Measurements from ENCODE around the gene SDK2. TPM values are rescaled to one million over a fixed set of nuclear protein-coding genes. Genes with fewer than 3 reads are reported as not detected.

The SDK2 gene
- total and polyA plus RNA-seq, 2 of the 4 experiments (the other 2 are of a cell fraction), result under 0.01 to 0.03 TPM

DNA sequence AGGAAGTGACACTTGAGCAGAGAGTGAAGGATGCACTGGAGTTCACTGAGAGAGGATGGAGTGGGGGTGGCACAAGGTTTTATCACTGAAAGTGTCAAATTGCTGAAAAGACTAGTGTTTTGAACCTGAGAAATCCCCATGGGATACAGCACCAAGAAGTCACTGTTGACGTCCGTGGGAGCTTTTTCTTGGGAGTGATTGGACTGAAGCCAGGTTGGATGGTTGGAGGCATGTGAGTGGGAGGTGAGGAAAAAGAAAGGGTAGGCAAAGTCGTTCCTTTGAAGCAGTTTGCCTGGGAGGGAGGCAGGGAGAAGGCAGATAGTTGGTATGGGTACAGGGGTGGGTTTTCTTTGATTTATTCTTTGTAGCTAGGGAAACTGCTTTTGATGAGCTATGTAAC, 39.9 kb upstream of the SDK2 start:
- Histone ChIP-seq H3K27ac (ENCODE audit: insufficient read depth, low read length) (no peak overlapping the region), H3K9me1 (ENCODE audit: insufficient read depth, low read length) (no peaks in the 10 kb centered on the region), H2AK9ac (replicated peaks; ENCODE audit: low read depth, low read length, poor library complexity) (no peak overlapping the region), H3K79me1 (ENCODE audit: low read depth in 1 of 2, low read length in 2 of 2) (no peaks in the 10 kb centered on the region), H4K20me1 (ENCODE audit: insufficient read depth, low read length) (no peaks in the 10 kb centered on the region), H3K56ac (ENCODE audit: extremely low read depth, insufficient read depth, low read length) (no peak overlapping the region), H3K4me3 (ENCODE audit: insufficient read depth, low read depth, low read length) (no peak overlapping the region), H2AK5ac (ENCODE audit: low read depth, low read length) (no peak overlapping the region), H2BK120ac (ENCODE audit: low read depth, low read length) (no peak overlapping the region), H3K9ac (ENCODE audit: low read depth, low read length) (no peak overlapping the region), H3K9me3 (ENCODE audit: control insufficient read depth, insufficient read depth, low read length) (peaks cover 22% of the 10 kb centered on the region), H3K4me1 (ENCODE audit: control insufficient read depth, insufficient read depth, low read length) (no peaks in the 10 kb centered on the region), H2BK20ac (ENCODE audit: low read depth, low read length) (no peak overlapping the region), H3K27me3 (ENCODE audit: control insufficient read depth, insufficient read depth, low read length) (no peaks in the 10 kb centered on the region), H4K91ac (ENCODE audit: insufficient read depth, low read depth, low read length) (no peak overlapping the region), H3K23ac (ENCODE audit: low read depth, low read length) (no peak overlapping the region), H3K18ac (ENCODE audit: low read depth, low read length) (no peak overlapping the region), H3K4me2 (ENCODE audit: low read depth, low read length) (no peak overlapping the region), H4K8ac (ENCODE audit: low read depth in 2 of 2, low read length in 2 of 2) (no peak overlapping the region), H3K36me3 (ENCODE audit: control insufficient read depth, insufficient read depth, low read length) (no peaks in the 10 kb centered on the region), H2BK5ac (ENCODE audit: low read depth, low read length, poor library complexity, severe bottlenecking) (no peak overlapping the region), H2AFZ (replicated peaks; ENCODE audit: low read length, poor library complexity) (no peak overlapping the region), H3K4ac (ENCODE audit: low read depth, low read length) (no peak overlapping the region), H3K14ac (replicated peaks; ENCODE audit: low read depth, low read length) (no peak overlapping the region), H4K5ac (ENCODE audit: low read depth, low read length) (no peak overlapping the region), H2BK15ac (ENCODE audit: low read depth, low read length) (no peak overlapping the region)
- WGBS, 2 experiments (ENCODE audit: extremely low coverage in 2 of 2, insufficient read length in 1 of 2), result no CpG with 5 or more reads among the region's 3 CpGs
- intact Hi-C loops (cut with micrococcal nuclease), result no loop called here
- ChIA-PET POLR2A (ENCODE audit: unreplicated experiment) (no interaction called here), CTCF (no interaction called here)
- dilution Hi-C loops (cut with HindIII; ENCODE audit: low sequenced_read_pairs, unreplicated experiment), result no loop called here
- in situ Hi-C loops (cut with MboI; ENCODE audit: low sequenced_read_pairs), result no loop called here
- no peak for ATAC-seq (ENCODE audit: low read depth)
- no peak for TF ChIP-seq RCOR1 (IDR thresholded peaks at IDR 0.05; ENCODE audit: insufficient replicate concordance, low read length)
- TF ChIP-seq FOS (IDR thresholded peaks at IDR 0.05; ENCODE audit: low read depth, low read length), result no peak
- TF ChIP-seq CEBPB (IDR thresholded peaks at IDR 0.05; ENCODE audit: low read depth, low read length), result no peak
- TF ChIP-seq MAZ (IDR thresholded peaks at IDR 0.05; ENCODE audit: borderline replicate concordance, low read depth, low read length), result no peak
- TF ChIP-seq CHD1 (IDR thresholded peaks at IDR 0.05; ENCODE audit: low read depth, low read length), result no peak
- TF ChIP-seq POLR2A (IDR thresholded peaks at IDR 0.05; ENCODE audit: low read depth, low read length), result no peak
- TF ChIP-seq BHLHE40 (IDR thresholded peaks at IDR 0.05; ENCODE audit: low read depth, low read length), result no peak
- TF ChIP-seq MXI1 (IDR thresholded peaks at IDR 0.05; ENCODE audit: borderline replicate concordance, low read depth, low read length), result no peak
- TF ChIP-seq MAFK (IDR thresholded peaks at IDR 0.05; ENCODE audit: low read depth, low read length), result no peak
- TF ChIP-seq NFE2L2 (IDR thresholded peaks at IDR 0.05; ENCODE audit: low read depth, low read length), result no peak
- no peak for TF ChIP-seq SMC3 (IDR thresholded peaks at IDR 0.05; ENCODE audit: low read depth, low read length)
- no peak for TF ChIP-seq RAD21 (IDR thresholded peaks at IDR 0.05; ENCODE audit: low read length)
- TF ChIP-seq, protein P1, sequence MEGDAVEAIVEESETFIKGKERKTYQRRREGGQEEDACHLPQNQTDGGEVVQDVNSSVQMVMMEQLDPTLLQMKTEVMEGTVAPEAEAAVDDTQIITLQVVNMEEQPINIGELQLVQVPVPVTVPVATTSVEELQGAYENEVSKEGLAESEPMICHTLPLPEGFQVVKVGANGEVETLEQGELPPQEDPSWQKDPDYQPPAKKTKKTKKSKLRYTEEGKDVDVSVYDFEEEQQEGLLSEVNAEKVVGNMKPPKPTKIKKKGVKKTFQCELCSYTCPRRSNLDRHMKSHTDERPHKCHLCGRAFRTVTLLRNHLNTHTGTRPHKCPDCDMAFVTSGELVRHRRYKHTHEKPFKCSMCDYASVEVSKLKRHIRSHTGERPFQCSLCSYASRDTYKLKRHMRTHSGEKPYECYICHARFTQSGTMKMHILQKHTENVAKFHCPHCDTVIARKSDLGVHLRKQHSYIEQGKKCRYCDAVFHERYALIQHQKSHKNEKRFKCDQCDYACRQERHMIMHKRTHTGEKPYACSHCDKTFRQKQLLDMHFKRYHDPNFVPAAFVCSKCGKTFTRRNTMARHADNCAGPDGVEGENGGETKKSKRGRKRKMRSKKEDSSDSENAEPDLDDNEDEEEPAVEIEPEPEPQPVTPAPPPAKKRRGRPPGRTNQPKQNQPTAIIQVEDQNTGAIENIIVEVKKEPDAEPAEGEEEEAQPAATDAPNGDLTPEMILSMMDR (conservative IDR thresholded peaks at IDR 0.05; ENCODE audit: low read depth, low read length), result no peak
- TF ChIP-seq, protein P2, sequence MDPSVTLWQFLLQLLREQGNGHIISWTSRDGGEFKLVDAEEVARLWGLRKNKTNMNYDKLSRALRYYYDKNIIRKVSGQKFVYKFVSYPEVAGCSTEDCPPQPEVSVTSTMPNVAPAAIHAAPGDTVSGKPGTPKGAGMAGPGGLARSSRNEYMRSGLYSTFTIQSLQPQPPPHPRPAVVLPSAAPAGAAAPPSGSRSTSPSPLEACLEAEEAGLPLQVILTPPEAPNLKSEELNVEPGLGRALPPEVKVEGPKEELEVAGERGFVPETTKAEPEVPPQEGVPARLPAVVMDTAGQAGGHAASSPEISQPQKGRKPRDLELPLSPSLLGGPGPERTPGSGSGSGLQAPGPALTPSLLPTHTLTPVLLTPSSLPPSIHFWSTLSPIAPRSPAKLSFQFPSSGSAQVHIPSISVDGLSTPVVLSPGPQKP (IDR thresholded peaks at IDR 0.05; ENCODE audit: borderline replicate concordance, low read depth, low read length), result no peak
- TF ChIP-seq, protein P3, sequence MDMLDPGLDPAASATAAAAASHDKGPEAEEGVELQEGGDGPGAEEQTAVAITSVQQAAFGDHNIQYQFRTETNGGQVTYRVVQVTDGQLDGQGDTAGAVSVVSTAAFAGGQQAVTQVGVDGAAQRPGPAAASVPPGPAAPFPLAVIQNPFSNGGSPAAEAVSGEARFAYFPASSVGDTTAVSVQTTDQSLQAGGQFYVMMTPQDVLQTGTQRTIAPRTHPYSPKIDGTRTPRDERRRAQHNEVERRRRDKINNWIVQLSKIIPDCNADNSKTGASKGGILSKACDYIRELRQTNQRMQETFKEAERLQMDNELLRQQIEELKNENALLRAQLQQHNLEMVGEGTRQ (IDR thresholded peaks at IDR 0.05; ENCODE audit: low read depth, low read length), result no peak
- DNase-seq, result no peak
- no TSS peak for BruUV-seq (replicated peaks)
